HG02678 (cell line): ENCODE results near the gene NEU1.

Source experiments
- ATAC-seq: cut with Tn5 transposase; IDR thresholded peaks from one replicate; pipeline ENCODE4 v1.9.1; 2021; ENCODE audit warnings: mild to moderate bottlenecking, moderate library complexity; ENCODE audit not compliant: unreplicated experiment

The NEU1 gene

GRCh38 chr6:31896856-31897611 lies 34.4 kb upstream of the NEU1 start:
- no peak for ATAC-seq

GRCh38 chr6:31896493-31896855 lies 33.9 kb upstream of the NEU1 start:
- ATAC-seq: no peak

- ATAC-seq: no peak
These were observed 30.2 kb upstream of the NEU1 start for GRCh38 chr6:31892821-31893220.

- no peak for ATAC-seq
These were observed 26.8 kb upstream of the NEU1 start for GRCh38 chr6:31889331-31889972.

GRCh38 chr6:31888276-31889258 lies 25.9 kb upstream of the NEU1 start:
- no peak for ATAC-seq

GRCh38 chr6:31887173-31888007 lies 24.8 kb upstream of the NEU1 start:
- ATAC-seq: no peak

- no peak for ATAC-seq
These were observed 23.9 kb upstream of the NEU1 start for GRCh38 chr6:31886541-31886991.

GRCh38 chr6:31884528-31885035 lies 22.0 kb upstream of the NEU1 start:
- no peak for ATAC-seq

- no peak for ATAC-seq
These were observed 21.1 kb upstream of the NEU1 start for GRCh38 chr6:31883676-31884075.

- ATAC-seq: no peak
These were observed 19.7 kb upstream of the NEU1 start for GRCh38 chr6:31882344-31882743.

GRCh38 chr6:31881136-31881859 lies 18.7 kb upstream of the NEU1 start:
- ATAC-seq: no peak

- ATAC-seq: no peak
These were observed 18.0 kb upstream of the NEU1 start for GRCh38 chr6:31880616-31881015.

- ATAC-seq: no peak
These were observed 17.3 kb upstream of the NEU1 start for GRCh38 chr6:31879901-31880300.

GRCh38 chr6:31879143-31879542 lies 16.5 kb upstream of the NEU1 start:
- no peak for ATAC-seq

- ATAC-seq: no peak
These were observed 16.1 kb upstream of the NEU1 start, which contains the start of gene SLC44A4 for GRCh38 chr6:31878726-31879125. Gene SLC44A4 (minus strand): TSS chr6:31878997. CDS start chr6:31878980, 17 bp downstream.

- ATAC-seq: no peak
These were observed 15.6 kb upstream of the NEU1 start for GRCh38 chr6:31878222-31878621.

GRCh38 chr6:31877651-31878161 lies 15.1 kb upstream of the NEU1 start:
- no peak for ATAC-seq

GRCh38 chr6:31877125-31877650 lies 14.6 kb upstream of the NEU1 start:
- no peak for ATAC-seq

GRCh38 chr6:31876357-31876756 lies 13.7 kb upstream of the NEU1 start:
- no peak for ATAC-seq
